GM18873 (cell line): Measurements from ENCODE around the gene NMRK1.
A peak's percentile ranks its signal among the peaks of the same experiment; 100 is the strongest.

Experiments
- ATAC-seq: cut with Tn5 transposase; IDR thresholded peaks from one replicate; pipeline ENCODE4 v1.9.1; 2021; ENCODE audit warnings: mild to moderate bottlenecking, moderate library complexity, moderate number of reproducible peaks; ENCODE audit not compliant: unreplicated experiment, low FRiP score

NMRK1 gene

GRCh38 chr9:75063556-75064305, 24.2 kb downstream of the NMRK1 start:
- no peak for ATAC-seq

- ATAC-seq: no peak
Measured at GRCh38 chr9:75061169-75061568, 26.8 kb downstream of the NMRK1 start.

- no peak for ATAC-seq
Measured at GRCh38 chr9:75054368-75055001, 33.5 kb downstream of the NMRK1 start.

- peak; percentile 72 for ATAC-seq
Measured at GRCh38 chr9:75053869-75054268, 34.1 kb downstream of the NMRK1 start.

GRCh38 chr9:75051285-75051684, 36.7 kb downstream of the NMRK1 start:
- ATAC-seq: no peak

- no peak for ATAC-seq
Measured at GRCh38 chr9:75047506-75047905, 40.4 kb downstream of the NMRK1 start.

GRCh38 chr9:75046725-75047345, 41.1 kb downstream of the NMRK1 start:
- ATAC-seq: no peak

- ATAC-seq: no peak
Measured at GRCh38 chr9:75041041-75041440, 46.9 kb downstream of the NMRK1 start.

GRCh38 chr9:75039801-75040200, 48.2 kb downstream of the NMRK1 start:
- ATAC-seq: peak; percentile 67

- no peak for ATAC-seq
Measured at GRCh38 chr9:75039009-75039408, 48.9 kb downstream of the NMRK1 start.

GRCh38 chr9:75036793-75037192, 51.2 kb downstream of the NMRK1 start:
- no peak for ATAC-seq

- peak; percentile 96 for ATAC-seq
Measured at GRCh38 chr9:75033791-75034473, 54.0 kb downstream of the NMRK1 start.

- peak; percentile 30 for ATAC-seq
Measured at GRCh38 chr9:75027187-75028107, 60.5 kb downstream of the NMRK1 start.

GRCh38 chr9:75023846-75024245, 64.1 kb downstream of the NMRK1 start:
- ATAC-seq: no peak

GRCh38 chr9:75019654-75020053, 68.3 kb downstream of the NMRK1 start:
- ATAC-seq: no peak

- ATAC-seq: no peak
Measured at GRCh38 chr9:75019022-75019421, 68.9 kb downstream of the NMRK1 start.

- no peak for ATAC-seq
Measured at GRCh38 chr9:75017378-75017777, 70.6 kb downstream of the NMRK1 start.

- ATAC-seq: no peak
Measured at GRCh38 chr9:75013735-75014134, 74.2 kb downstream of the NMRK1 start.
